Stimulated activated naive CD8-positive, alpha-beta T cell treated with anti-CD3 and anti-CD28 coated beads, Interleukin-15, amount 100 ng/mL, for 72 hours (primary cell): ENCODE results near the gene BMF.
"Not testable (repeated sequence)": the region's sequence is repeated elsewhere in the genome, so short reads cannot be mapped to it uniquely, and the experiment has no call there.

Experiments used
- ATAC-seq: fragments of 150-1000 bp; cut with Tn5 transposase; 2 replicates; pipeline ENCODE4 v1.10.0; 2021; ENCODE audit warnings: mild to moderate bottlenecking, moderate library complexity
- DNase-seq, 2 donors: peaks; one replicate each; pipeline ENCODE4 v3.0.0; 2021 to 2022
- H3K27ac Mint-ChIP-seq, 2 donors: one replicate each; pipeline ENCODE4 v1.8.0; 2022; ENCODE audit warnings: mild to moderate bottlenecking in 2 of 2, mixed read lengths in 2 of 2, moderate library complexity in 2 of 2
- H3K27me3 Mint-ChIP-seq: one replicate; pipeline ENCODE4 v1.8.0; 2022; ENCODE audit warnings: mixed read lengths
- H3K4me1 Mint-ChIP-seq: one replicate; pipeline ENCODE4 v1.8.0; 2022; ENCODE audit warnings: mild to moderate bottlenecking, mixed read lengths
- H3K4me3 Mint-ChIP-seq, 2 donors: one replicate each; pipeline ENCODE4 v1.8.0; 2022; ENCODE audit warnings: mild to moderate bottlenecking in 2 of 2, mixed read lengths in 2 of 2, moderate library complexity in 1 of 2
- H3K9me3 Mint-ChIP-seq, 2 donors: one replicate each; pipeline ENCODE4 v1.8.0; 2022; ENCODE audit warnings: mixed read lengths in 2 of 2

The BMF gene, protein sequence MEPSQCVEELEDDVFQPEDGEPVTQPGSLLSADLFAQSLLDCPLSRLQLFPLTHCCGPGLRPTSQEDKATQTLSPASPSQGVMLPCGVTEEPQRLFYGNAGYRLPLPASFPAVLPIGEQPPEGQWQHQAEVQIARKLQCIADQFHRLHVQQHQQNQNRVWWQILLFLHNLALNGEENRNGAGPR

DNA sequence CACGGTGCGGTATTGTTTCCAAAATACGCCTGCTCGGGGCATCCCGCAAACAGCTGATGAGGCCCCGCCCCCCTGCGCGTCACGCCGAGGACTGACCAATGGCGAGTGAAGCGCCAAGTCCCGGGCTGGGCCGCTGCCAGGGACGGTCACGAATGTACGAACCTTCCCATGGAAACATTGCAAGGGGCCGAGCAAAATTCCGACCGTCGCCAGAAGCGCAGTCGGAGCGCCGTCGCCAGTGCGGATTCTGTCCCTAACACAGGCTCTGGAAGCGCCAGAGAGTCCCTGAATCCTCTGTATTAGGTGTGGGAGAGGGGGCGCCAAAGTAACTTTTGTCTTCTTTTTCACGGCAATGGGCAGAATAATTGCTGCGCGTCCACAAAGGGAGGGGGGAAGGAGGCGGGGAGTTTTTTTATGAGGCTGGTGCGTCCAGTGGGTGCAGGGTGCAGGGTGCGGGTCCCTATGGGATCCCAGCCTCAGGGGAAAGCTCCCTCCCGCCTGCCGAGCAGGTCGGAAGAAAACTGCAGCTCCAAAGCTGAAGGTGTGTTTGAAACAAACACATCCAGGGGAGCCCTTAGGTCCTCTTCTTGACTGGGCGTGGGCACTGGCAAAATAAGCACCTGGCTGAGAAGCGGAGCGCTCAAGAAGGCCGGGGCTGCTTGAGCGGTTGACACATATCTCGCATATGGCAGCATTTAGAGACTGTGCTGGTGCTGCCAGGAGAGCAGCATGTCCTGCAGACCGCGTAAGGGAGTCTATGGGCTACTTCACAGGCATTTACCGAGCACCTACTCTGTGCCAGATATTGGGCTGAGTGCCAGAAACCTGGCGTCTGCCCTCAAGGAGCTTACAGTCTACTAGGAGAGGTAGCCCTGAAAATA is at the start of gene BMF:
TSS of gene BMF (minus strand) at position 25 of the 881 bp plus-strand sequence. CDS start 2,793 bp downstream, outside the sequence.
- Mint-ChIP-seq H3K4me3 (peak within 1 kb of the TSS; percentile 93), H3K27ac (peak within 1 kb of the TSS; percentile 75 to 86), H3K9me3 (no peaks in the 10 kb centered on the region), H3K4me1 (peaks cover 48% of the 10 kb centered on the region), H3K27me3 (peaks cover 25% of the 10 kb centered on the region)
- DNase-seq (peak; percentile 97 to 98), ATAC-seq (peak; percentile 82)

DNA sequence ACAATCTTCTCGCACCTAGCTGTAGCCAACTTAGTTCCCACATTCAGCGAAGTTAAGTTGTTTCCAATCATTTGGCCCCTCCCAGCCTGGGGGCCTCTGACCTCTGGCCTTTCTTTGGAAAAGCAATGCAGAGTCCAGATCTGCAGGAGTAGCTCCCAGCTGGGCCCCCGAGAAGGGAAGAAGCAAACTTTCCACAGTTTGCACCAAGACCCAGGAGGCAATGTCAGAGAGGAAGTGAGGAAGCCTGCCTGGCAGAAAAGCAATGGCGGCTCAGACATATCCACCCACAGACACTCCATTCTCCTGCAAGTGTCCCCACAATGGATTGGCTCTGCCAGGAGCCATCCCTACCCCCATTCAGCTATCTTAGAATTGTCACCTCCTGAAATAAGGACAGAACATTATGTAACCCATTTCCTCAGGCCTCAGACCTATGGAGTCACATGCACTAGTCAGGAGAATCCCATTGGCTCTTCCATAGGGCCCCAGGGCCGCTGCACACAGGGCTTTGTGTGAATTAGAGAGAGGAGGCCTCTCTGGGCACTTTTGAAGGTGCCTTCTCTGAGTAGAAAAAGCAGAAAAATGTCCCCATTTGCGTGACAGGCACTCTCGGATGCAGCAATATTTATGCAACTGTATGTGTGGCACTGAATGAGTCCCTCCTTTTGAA is 49.2 kb upstream of the BMF start:
- Mint-ChIP-seq H3K4me1 (peaks cover 7% of the 10 kb centered on the region), H3K4me3 (no peak overlapping the region)
- no peak for ATAC-seq

DNA sequence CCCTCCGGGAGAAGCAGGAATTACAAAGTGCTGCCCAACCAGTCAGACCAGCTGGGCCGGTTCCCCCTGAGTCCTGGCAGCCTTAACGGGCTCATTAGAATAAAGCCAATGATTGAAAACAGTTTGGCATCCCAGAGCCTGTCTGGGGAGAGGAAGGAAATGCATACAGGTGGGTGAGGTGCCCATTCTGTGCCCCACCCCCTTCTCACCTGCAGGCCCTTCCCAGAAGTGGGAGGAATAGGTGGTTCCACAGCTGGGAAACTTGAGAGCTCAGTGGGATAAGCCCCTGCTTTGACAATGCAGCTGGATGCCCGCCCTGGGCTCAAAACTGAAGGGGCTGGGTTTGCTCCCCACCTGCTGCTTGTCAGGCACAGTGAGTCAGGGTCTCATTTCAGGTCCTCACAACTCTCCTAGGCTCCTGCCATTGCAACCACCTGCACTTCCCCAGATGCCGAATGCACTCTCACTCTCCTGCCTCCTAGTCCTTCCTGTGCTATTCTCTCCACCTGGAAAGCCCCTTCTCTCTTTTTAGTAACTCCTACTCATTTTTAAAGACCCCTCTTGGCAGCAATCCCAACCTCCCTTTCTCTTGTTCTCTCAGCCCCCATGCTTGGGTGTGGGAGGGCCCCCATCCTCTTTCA is 46.7 kb upstream of the BMF start:
- H3K4me3 Mint-ChIP-seq = no peak overlapping the region
- H3K27ac Mint-ChIP-seq = no peak overlapping the region
- no peak for DNase-seq
- peaks cover 7% of the 10 kb centered on the region for H3K4me1 Mint-ChIP-seq
- no peak for ATAC-seq
- H3K9me3 Mint-ChIP-seq = no peaks in the 10 kb centered on the region
- H3K27me3 Mint-ChIP-seq = peaks cover 7% of the 10 kb centered on the region

More for the DNA sequence above, 49.2 kb upstream of the BMF start:
- Mint-ChIP-seq H3K27me3 (no peaks in the 10 kb centered on the region), H3K9me3 (no peaks in the 10 kb centered on the region), H3K27ac (no peak overlapping the region)
- no peak for DNase-seq

DNA sequence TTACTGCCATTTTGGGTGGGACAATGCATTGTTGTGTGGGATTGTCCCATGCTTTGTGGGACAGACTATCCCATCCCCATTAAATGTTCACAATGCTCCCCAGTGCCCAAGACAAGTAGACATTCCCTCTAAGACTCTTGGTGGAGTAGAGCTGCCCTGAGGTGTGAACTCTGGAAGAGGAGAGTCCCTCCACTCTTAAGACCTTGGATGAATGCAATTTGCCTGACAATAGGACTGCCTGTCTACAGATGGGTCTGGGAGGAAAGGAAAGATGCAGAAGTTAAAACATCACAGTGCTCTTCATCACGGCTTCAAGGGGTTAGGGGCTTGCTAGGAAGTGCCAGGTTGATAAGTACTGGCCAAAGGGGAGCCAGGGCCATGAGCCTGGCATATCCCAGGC is 46.1 kb upstream of the BMF start:
- not testable (repeated sequence) for H3K9me3 Mint-ChIP-seq, DNase-seq, H3K4me1 Mint-ChIP-seq, H3K27ac Mint-ChIP-seq, ATAC-seq, H3K4me3 Mint-ChIP-seq, H3K27me3 Mint-ChIP-seq

DNA sequence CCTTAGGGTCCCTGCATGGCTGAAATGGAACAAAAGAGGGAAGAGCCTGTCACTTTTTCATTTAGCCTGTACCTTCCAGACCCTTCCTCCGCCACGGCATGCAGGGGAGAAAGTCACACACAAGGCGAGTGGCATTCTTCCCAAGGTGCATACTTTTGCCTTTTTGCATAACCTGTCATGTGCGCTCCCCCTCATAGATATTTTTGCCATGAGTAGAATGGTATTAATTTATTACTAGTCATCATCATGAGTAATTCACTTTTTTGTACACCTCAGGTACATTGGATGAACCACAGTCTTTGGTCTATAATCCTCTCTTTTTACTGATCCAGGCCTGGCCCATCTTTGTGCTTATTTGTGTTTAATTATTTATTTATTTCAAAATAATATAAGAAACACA is 43.3 kb upstream of the BMF start:
- peaks cover 7% of the 10 kb centered on the region for H3K4me1 Mint-ChIP-seq
- no peak overlapping the region for H3K27ac Mint-ChIP-seq
- peaks cover 15% of the 10 kb centered on the region for H3K27me3 Mint-ChIP-seq
- DNase-seq (no peak), ATAC-seq (no peak)
- H3K4me3 Mint-ChIP-seq = no peak overlapping the region
- H3K9me3 Mint-ChIP-seq = no peaks in the 10 kb centered on the region

DNA sequence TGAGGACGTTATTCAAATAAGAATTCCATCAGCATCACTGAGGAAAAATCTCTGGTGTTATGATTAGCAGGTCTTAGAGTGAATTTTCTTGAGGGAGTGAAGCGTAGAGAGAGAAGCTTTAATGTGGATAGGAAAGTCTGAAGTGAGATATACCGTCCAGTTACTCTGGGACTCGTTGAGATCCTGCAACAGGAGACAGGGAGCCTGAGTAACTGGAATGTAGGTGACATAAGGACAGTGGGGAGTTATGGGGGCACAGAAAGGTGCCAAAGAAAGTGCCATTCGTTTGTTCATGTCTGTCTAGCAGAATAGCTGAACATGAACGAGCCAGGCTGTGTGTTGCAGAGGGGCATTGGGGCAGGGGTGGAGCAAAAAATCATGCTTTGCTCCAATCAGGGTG is 42.8 kb upstream of the BMF start:
- ATAC-seq (no peak), DNase-seq (no peak)
- Mint-ChIP-seq H3K27ac (no peak overlapping the region), H3K9me3 (no peaks in the 10 kb centered on the region), H3K4me1 (peaks cover 7% of the 10 kb centered on the region), H3K27me3 (peaks cover 15% of the 10 kb centered on the region), H3K4me3 (no peak overlapping the region)

DNA sequence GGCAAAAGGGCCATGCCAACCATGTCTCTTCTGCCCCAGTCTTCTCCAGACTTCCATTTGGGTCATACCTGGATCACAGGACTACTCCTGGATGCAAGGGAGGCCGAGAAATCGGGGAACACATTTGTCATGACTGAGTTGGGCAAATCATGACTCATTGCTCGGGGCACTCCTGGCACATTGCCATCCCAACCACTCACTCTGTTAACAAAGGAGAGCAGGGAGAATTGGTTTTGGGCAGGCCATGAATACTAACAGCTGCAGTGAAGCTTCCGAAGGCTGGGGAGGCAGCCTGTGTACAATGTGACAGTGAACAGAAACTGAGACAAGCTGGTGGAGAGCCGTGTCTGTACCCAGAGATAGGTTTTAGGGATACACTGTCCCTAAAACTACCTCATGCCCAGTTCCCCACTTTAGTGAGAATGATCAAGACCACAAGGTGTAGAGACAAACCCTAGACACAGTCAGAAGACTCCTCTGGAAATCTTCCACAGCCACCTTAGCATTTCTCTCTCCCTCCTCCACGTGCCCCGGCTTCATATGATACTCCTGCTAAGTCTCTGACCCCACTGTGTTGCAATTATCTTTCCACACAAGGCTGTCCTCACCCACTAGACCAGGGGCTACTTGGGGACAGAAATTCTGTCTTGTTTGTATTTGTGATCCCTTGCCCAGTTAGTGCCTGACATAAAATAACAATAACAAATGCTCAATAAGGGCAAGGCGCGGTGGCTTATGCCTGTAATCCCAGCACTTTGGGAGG is 41.7 kb upstream of the BMF start:
- Mint-ChIP-seq H3K27me3 (peaks cover 15% of the 10 kb centered on the region), H3K27ac (no peak overlapping the region)
- DNase-seq = no peak

DNA sequence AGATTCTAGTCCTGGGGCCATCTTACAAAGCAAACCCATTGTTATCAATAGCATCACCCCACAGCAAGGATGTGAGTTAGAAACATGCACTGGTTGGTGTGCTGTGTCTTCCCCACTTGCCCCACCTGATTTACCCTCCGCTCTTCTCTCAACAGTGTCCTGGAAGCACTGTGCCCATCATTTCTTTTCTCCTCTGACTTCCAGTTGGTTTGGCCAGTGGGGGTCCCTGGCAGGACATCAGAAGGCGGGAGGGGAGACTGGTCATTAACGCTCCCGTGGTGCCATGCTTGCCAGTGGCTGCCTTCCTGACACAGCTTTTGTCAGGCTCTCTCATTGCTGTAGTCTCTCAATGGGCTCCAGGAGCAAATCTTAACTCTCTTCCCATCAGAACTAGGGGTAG is 40.7 kb upstream of the BMF start:
- Mint-ChIP-seq H3K9me3 (no peaks in the 10 kb centered on the region), H3K4me3 (no peak overlapping the region), H3K27me3 (peaks cover 15% of the 10 kb centered on the region), H3K4me1 (no peaks in the 10 kb centered on the region), H3K27ac (no peak overlapping the region)
- ATAC-seq = no peak
- DNase-seq = no peak

More for the DNA sequence above, 41.7 kb upstream of the BMF start:
- Mint-ChIP-seq H3K4me3 (no peak overlapping the region), H3K9me3 (no peaks in the 10 kb centered on the region), H3K4me1 (no peaks in the 10 kb centered on the region)
- ATAC-seq = no peak

DNA sequence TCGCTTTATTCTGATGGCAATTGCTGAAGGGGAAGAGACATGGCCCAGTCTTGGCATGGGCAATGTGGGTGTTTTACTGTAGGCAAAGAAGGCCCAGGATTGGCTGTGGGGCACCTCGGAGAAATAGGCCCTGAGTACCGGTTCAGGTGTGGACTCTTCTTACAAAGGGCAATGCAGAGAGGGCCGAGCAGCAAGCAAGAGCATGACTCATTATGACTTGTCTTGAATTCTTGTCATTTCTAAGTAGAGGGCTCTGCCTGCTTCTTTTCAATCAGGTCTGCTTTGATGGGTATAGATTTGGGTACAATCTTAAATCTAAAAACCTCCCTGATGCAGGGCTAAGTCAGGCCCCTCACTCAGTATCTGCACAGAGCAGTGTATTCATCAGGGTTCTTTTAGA is 37.4 kb upstream of the BMF start:
- Mint-ChIP-seq H3K27ac (no peak overlapping the region), H3K27me3 (peaks cover 8% of the 10 kb centered on the region), H3K4me1 (no peaks in the 10 kb centered on the region), H3K9me3 (no peaks in the 10 kb centered on the region), H3K4me3 (no peak overlapping the region)
- no peak for DNase-seq
- ATAC-seq = no peak

DNA sequence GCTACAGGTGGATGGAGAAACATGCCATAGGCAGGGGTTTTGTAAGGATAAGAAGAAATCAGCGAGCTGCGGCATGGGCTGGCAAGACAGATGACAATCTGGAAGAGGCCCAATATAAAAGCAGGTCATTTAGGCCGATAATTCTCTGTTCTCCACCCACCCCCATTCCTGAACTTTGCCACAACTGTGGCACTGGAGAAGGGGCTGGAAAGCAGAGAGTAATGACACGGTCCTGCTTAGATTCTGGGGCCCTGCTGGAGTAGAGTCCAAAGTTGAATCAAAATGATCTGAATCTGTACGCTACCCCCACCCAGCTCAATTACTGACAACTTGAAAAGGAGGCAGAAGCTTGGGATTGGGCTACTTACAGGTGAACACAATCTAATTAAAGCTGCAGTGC is 33.7 kb upstream of the BMF start:
- no peak for DNase-seq
- H3K4me3 Mint-ChIP-seq = no peak overlapping the region
- H3K9me3 Mint-ChIP-seq = no peaks in the 10 kb centered on the region
- no peak overlapping the region for H3K27ac Mint-ChIP-seq
- ATAC-seq = no peak
- no peaks in the 10 kb centered on the region for H3K27me3 Mint-ChIP-seq
- no peaks in the 10 kb centered on the region for H3K4me1 Mint-ChIP-seq

DNA sequence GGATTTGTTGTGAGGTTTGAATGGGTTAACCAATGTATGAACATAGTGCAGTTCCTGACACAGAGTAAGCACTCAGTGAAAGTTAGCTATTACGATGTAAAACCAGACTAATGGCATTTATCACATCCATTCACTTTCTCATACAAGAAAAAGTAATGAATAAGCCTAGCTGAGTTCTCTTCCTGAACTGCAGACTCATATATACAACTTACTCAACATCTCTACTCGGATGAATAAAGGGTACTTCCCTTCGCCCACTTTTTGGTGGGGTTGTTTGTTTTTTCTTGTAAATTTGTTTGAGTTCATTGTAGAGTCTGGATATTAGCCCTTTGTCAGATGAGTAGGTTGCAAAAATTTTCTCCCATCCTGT is 29.5 kb upstream of the BMF start:
- H3K4me1 Mint-ChIP-seq, H3K27me3 Mint-ChIP-seq, DNase-seq, H3K27ac Mint-ChIP-seq, ATAC-seq, H3K9me3 Mint-ChIP-seq, H3K4me3 Mint-ChIP-seq: not testable (repeated sequence)

DNA sequence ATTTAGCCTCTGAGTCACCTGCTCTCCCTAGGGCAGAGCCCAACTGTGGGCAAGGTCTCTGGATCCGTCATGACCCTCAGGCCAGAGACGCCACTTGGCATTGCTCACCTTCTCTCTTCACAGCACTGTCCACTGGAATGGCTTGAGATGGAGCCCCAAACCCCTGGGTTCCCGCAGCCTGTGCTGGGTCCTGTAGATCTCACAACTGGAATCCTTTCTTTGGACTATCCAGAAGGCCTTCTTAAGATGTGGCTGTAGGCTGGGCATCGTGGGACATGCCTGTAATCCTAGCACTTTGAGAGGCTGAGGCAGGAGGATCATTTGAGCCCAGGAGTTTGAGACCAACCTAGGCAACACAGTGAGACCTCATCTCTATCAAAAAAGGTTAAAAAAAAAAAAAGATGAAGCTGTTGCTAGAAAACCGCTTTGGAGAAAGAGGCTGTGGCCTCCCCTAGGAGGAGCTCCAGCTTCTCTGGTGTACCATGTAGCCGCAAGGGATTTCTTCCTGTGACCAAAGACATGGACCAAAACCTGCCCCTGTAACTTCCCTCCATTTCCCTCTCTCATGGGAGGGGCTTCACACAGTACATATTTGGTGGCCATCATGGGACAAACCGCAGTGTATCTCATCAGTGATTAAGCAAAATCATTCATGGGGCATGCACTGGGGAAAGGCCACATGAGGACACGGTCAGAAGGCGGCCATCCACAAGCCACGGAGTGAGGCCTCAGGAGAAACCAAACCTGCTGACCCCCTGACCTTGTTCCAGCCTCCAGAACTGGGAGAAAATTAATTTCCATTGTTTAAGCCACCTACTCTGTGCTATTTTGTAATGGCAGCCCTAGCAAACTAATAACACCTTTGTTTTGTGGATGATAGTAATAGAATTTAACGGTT is 28.9 kb upstream of the BMF start:
- no peak for ATAC-seq

DNA sequence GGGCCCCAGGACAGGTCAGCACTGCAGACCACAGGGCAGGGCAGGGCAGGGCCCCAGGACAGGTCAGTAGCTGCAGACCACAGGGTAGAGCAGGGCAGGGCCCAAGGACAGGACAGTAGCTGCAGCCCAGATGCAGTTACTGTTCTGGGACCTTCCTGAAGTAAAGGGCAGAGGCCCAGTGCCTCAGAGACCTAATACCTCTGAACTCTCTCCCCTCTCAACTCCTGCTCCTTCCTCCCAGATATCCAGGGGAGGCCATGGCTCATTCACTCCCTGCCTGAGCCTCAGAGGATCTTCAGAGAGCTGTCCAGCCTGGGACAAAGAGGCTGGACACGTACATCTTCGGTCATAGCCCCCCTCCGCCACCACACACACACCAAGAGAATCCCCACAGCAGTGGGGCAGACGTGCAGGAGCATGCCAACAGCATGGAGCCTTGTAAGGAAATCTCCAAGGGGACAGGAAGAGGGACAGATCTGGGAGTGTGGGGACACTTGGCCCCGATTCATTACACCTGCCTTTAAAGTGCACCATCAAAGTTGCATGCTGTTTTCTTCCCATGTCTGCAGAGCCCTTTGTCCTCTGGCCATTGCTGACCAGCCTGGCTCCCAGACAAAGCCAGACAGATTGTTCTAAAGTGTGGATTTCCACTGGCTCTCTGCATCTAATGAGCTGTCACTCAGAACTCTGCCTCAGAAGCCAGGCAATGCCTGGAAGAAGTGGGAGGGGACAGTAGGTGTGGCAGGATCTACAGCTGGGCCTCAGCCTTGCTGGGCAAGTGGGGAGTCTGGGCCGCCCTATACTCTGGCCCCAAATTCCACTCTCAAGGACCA is 28.0 kb upstream of the BMF start:
- Mint-ChIP-seq H3K9me3 (no peaks in the 10 kb centered on the region), H3K4me3 (no peak overlapping the region), H3K4me1 (no peaks in the 10 kb centered on the region), H3K27ac (no peak overlapping the region), H3K27me3 (no peaks in the 10 kb centered on the region)
- DNase-seq (no peak), ATAC-seq (no peak)

More for the DNA sequence above, 28.9 kb upstream of the BMF start:
- Mint-ChIP-seq H3K9me3 (no peaks in the 10 kb centered on the region), H3K27me3 (no peaks in the 10 kb centered on the region), H3K4me1 (no peaks in the 10 kb centered on the region), H3K4me3 (no peak overlapping the region), H3K27ac (no peak overlapping the region)
- DNase-seq = no peak
